ENCODE measurements around the gene SLC38A9. TPM values are rescaled to one million over a fixed set of nuclear protein-coding genes. Genes with fewer than 3 reads are reported as not detected.

The SLC38A9 gene
- total RNA-seq, 1 experiment from 2014 or later = 27.0 TPM

DNA sequence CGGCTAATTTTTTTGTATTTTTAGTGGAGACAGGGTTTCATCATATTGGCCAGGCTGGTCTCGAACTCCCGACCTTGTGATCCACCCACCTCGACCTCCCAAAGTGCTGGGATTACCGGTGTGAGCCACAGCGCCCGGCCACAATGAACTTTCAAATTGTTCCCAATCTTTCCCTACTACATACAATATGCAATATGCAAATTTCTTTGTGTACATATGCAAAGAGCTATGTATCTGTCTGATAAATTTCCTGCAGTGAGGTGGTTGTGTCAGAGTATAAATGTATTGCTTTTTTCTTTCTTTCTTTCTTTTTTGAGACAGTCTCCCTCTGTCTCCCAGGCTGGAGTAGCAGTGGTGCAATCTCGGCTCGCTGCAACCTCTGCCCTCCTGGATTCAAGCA lies 128.5 kb downstream of the SLC38A9 start:
- POLR2A ChIA-PET = no interaction called here
- CTCF ChIA-PET = no interaction called here
- no peaks in the 10 kb centered on the region for H3K36me3 Mint-ChIP-seq
- no peak overlapping the region for H3K4me3 Mint-ChIP-seq
- H3K27me3 Mint-ChIP-seq (ENCODE audit: low read depth) = no peaks in the 10 kb centered on the region
- DNase-seq (ENCODE audit: low spot score) = no peak
- no peak for ATAC-seq
- H3K27ac Mint-ChIP-seq = no peak overlapping the region
- no peaks in the 10 kb centered on the region for H3K9me3 Mint-ChIP-seq
- TF ChIP-seq, protein P1, sequence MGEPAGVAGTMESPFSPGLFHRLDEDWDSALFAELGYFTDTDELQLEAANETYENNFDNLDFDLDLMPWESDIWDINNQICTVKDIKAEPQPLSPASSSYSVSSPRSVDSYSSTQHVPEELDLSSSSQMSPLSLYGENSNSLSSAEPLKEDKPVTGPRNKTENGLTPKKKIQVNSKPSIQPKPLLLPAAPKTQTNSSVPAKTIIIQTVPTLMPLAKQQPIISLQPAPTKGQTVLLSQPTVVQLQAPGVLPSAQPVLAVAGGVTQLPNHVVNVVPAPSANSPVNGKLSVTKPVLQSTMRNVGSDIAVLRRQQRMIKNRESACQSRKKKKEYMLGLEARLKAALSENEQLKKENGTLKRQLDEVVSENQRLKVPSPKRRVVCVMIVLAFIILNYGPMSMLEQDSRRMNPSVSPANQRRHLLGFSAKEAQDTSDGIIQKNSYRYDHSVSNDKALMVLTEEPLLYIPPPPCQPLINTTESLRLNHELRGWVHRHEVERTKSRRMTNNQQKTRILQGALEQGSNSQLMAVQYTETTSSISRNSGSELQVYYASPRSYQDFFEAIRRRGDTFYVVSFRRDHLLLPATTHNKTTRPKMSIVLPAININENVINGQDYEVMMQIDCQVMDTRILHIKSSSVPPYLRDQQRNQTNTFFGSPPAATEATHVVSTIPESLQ (CRISPR knock-in tag; IDR thresholded peaks at IDR 0.05) = no peak
- no peak for TF ChIP-seq NFYB (CRISPR knock-in tag; conservative IDR thresholded peaks at IDR 0.05; ENCODE audit: low read depth)
- no peak for TF ChIP-seq NR2C2 (CRISPR knock-in tag; IDR thresholded peaks at IDR 0.05)
- no peak for TF ChIP-seq GABPB1 (CRISPR knock-in tag; IDR thresholded peaks at IDR 0.05)
- no peak for TF ChIP-seq NFATC4 (CRISPR knock-in tag; IDR thresholded peaks at IDR 0.05)
- TF ChIP-seq ATF3 (CRISPR knock-in tag; conservative IDR thresholded peaks at IDR 0.05) = no peak
- no peak for TF ChIP-seq SMAD3 (CRISPR knock-in tag; IDR thresholded peaks at IDR 0.05; ENCODE audit: borderline replicate concordance)
- TF ChIP-seq ZNF219 (CRISPR knock-in tag; IDR thresholded peaks at IDR 0.05; ENCODE audit: borderline replicate concordance) = no peak
- TF ChIP-seq, protein P2, sequence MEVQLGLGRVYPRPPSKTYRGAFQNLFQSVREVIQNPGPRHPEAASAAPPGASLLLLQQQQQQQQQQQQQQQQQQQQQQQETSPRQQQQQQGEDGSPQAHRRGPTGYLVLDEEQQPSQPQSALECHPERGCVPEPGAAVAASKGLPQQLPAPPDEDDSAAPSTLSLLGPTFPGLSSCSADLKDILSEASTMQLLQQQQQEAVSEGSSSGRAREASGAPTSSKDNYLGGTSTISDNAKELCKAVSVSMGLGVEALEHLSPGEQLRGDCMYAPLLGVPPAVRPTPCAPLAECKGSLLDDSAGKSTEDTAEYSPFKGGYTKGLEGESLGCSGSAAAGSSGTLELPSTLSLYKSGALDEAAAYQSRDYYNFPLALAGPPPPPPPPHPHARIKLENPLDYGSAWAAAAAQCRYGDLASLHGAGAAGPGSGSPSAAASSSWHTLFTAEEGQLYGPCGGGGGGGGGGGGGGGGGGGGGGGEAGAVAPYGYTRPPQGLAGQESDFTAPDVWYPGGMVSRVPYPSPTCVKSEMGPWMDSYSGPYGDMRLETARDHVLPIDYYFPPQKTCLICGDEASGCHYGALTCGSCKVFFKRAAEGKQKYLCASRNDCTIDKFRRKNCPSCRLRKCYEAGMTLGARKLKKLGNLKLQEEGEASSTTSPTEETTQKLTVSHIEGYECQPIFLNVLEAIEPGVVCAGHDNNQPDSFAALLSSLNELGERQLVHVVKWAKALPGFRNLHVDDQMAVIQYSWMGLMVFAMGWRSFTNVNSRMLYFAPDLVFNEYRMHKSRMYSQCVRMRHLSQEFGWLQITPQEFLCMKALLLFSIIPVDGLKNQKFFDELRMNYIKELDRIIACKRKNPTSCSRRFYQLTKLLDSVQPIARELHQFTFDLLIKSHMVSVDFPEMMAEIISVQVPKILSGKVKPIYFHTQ (CRISPR knock-in tag; IDR thresholded peaks at IDR 0.05) = no peak
- no peak for TF ChIP-seq KAT7 (CRISPR knock-in tag; IDR thresholded peaks at IDR 0.05; ENCODE audit: borderline replicate concordance)
- TF ChIP-seq, protein P3, sequence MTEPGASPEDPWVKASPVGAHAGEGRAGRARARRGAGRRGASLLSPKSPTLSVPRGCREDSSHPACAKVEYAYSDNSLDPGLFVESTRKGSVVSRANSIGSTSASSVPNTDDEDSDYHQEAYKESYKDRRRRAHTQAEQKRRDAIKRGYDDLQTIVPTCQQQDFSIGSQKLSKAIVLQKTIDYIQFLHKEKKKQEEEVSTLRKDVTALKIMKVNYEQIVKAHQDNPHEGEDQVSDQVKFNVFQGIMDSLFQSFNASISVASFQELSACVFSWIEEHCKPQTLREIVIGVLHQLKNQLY (CRISPR knock-in tag; IDR thresholded peaks at IDR 0.05) = no peak
- no peak for TF ChIP-seq RORB (CRISPR knock-in tag; IDR thresholded peaks at IDR 0.05)
- no peak for TF ChIP-seq CTCF (IDR thresholded peaks at IDR 0.05)
- TF ChIP-seq, protein P4, sequence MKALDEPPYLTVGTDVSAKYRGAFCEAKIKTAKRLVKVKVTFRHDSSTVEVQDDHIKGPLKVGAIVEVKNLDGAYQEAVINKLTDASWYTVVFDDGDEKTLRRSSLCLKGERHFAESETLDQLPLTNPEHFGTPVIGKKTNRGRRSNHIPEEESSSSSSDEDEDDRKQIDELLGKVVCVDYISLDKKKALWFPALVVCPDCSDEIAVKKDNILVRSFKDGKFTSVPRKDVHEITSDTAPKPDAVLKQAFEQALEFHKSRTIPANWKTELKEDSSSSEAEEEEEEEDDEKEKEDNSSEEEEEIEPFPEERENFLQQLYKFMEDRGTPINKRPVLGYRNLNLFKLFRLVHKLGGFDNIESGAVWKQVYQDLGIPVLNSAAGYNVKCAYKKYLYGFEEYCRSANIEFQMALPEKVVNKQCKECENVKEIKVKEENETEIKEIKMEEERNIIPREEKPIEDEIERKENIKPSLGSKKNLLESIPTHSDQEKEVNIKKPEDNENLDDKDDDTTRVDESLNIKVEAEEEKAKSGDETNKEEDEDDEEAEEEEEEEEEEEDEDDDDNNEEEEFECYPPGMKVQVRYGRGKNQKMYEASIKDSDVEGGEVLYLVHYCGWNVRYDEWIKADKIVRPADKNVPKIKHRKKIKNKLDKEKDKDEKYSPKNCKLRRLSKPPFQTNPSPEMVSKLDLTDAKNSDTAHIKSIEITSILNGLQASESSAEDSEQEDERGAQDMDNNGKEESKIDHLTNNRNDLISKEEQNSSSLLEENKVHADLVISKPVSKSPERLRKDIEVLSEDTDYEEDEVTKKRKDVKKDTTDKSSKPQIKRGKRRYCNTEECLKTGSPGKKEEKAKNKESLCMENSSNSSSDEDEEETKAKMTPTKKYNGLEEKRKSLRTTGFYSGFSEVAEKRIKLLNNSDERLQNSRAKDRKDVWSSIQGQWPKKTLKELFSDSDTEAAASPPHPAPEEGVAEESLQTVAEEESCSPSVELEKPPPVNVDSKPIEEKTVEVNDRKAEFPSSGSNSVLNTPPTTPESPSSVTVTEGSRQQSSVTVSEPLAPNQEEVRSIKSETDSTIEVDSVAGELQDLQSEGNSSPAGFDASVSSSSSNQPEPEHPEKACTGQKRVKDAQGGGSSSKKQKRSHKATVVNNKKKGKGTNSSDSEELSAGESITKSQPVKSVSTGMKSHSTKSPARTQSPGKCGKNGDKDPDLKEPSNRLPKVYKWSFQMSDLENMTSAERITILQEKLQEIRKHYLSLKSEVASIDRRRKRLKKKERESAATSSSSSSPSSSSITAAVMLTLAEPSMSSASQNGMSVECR (CRISPR knock-in tag; IDR thresholded peaks at IDR 0.05; ENCODE audit: borderline replicate concordance) = no peak
- no peak for TF ChIP-seq ELF4 (CRISPR knock-in tag; IDR thresholded peaks at IDR 0.05; ENCODE audit: low read depth)
- TF ChIP-seq FOXJ3 (CRISPR knock-in tag; IDR thresholded peaks at IDR 0.05; ENCODE audit: borderline replicate concordance) = no peak
- no peak for TF ChIP-seq ATF2 (CRISPR knock-in tag; IDR thresholded peaks at IDR 0.05; ENCODE audit: borderline replicate concordance, low read depth)
- peaks cover 11% of the 10 kb centered on the region for H3K4me1 Mint-ChIP-seq

Measured in WTC11 (cell line).